IPS-18a (cell line): ENCODE results near the gene RERG.
"Not testable (repeated sequence)": the region's sequence is repeated elsewhere in the genome, so short reads cannot be mapped to it uniquely, and the experiment has no call there.

Source experiments
- H3K27ac ChIP-seq: one replicate; pipeline ENCODE4 v1.5.1; 2013; ENCODE audit warnings: low read length
- H3K27me3 ChIP-seq: one replicate; pipeline ENCODE4 v1.6.1; 2013; ENCODE audit warnings: mild to moderate bottlenecking, low read length; ENCODE audit not compliant: control insufficient read depth, insufficient read depth
- H3K36me3 ChIP-seq: one replicate; pipeline ENCODE4 v1.6.1; 2013; ENCODE audit warnings: low read depth, low read length; ENCODE audit not compliant: control insufficient read depth
- H3K4me1 ChIP-seq: one replicate; pipeline ENCODE4 v1.6.1; 2013; ENCODE audit warnings: low read depth, low read length; ENCODE audit not compliant: control insufficient read depth
- H3K4me3 ChIP-seq: one replicate; pipeline ENCODE4 v1.5.1; 2013; ENCODE audit warnings: low read length
- H3K9ac ChIP-seq: one replicate; pipeline ENCODE4 v1.6.1; 2013; ENCODE audit warnings: mild to moderate bottlenecking, low read length, moderate library complexity
- H3K9me3 ChIP-seq: one replicate; pipeline ENCODE4 v1.6.1; 2013; ENCODE audit warnings: low read depth, low read length; ENCODE audit not compliant: control insufficient read depth

The RERG gene

GRCh38 chr12:15234508-15234907 lies 13.3 kb upstream of the RERG start:
- no peak overlapping the region for H3K4me3 ChIP-seq
- H3K27ac ChIP-seq = no peak overlapping the region
- no peaks in the 10 kb centered on the region for H3K27me3 ChIP-seq
- no peaks in the 10 kb centered on the region for H3K4me1 ChIP-seq
- H3K36me3 ChIP-seq = no peaks in the 10 kb centered on the region
- no peak overlapping the region for H3K9ac ChIP-seq
- no peaks in the 10 kb centered on the region for H3K9me3 ChIP-seq

GRCh38 chr12:15234011-15234410 lies 12.8 kb upstream of the RERG start:
- Histone ChIP-seq H3K9ac (no peak overlapping the region), H3K9me3 (no peaks in the 10 kb centered on the region), H3K27me3 (no peaks in the 10 kb centered on the region), H3K4me1 (no peaks in the 10 kb centered on the region), H3K36me3 (no peaks in the 10 kb centered on the region), H3K4me3 (no peak overlapping the region), H3K27ac (no peak overlapping the region)

- Histone ChIP-seq H3K9ac (no peak overlapping the region), H3K4me1 (no peaks in the 10 kb centered on the region), H3K27me3 (no peaks in the 10 kb centered on the region), H3K27ac (no peak overlapping the region), H3K36me3 (no peaks in the 10 kb centered on the region), H3K9me3 (no peaks in the 10 kb centered on the region), H3K4me3 (no peak overlapping the region)
Measured at GRCh38 chr12:15232959-15233358, 11.7 kb upstream of the RERG start.

- H3K4me1 ChIP-seq = no peaks in the 10 kb centered on the region
- H3K9ac ChIP-seq = no peak overlapping the region
- no peaks in the 10 kb centered on the region for H3K27me3 ChIP-seq
- no peaks in the 10 kb centered on the region for H3K9me3 ChIP-seq
- no peaks in the 10 kb centered on the region for H3K36me3 ChIP-seq
- no peak overlapping the region for H3K27ac ChIP-seq
- no peak overlapping the region for H3K4me3 ChIP-seq
Measured at GRCh38 chr12:15231493-15231892, 10.3 kb upstream of the RERG start.

- Histone ChIP-seq H3K9ac (no peak overlapping the region), H3K36me3 (no peaks in the 10 kb centered on the region), H3K9me3 (no peaks in the 10 kb centered on the region), H3K27ac (no peak overlapping the region), H3K4me1 (no peaks in the 10 kb centered on the region), H3K4me3 (no peak overlapping the region), H3K27me3 (no peaks in the 10 kb centered on the region)
Measured at GRCh38 chr12:15230751-15231150, 9.5 kb upstream of the RERG start.

GRCh38 chr12:15230137-15230536 lies 8.9 kb upstream of the RERG start:
- no peak overlapping the region for H3K9ac ChIP-seq
- H3K4me3 ChIP-seq = no peak overlapping the region
- no peaks in the 10 kb centered on the region for H3K9me3 ChIP-seq
- no peak overlapping the region for H3K27ac ChIP-seq
- H3K36me3 ChIP-seq = no peaks in the 10 kb centered on the region
- no peaks in the 10 kb centered on the region for H3K27me3 ChIP-seq
- H3K4me1 ChIP-seq = no peaks in the 10 kb centered on the region

- H3K36me3 ChIP-seq = no peaks in the 10 kb centered on the region
- peaks cover 7% of the 10 kb centered on the region for H3K27me3 ChIP-seq
- H3K9ac ChIP-seq = no peak overlapping the region
- no peak overlapping the region for H3K27ac ChIP-seq
- H3K9me3 ChIP-seq = no peaks in the 10 kb centered on the region
- H3K4me1 ChIP-seq = no peaks in the 10 kb centered on the region
- H3K4me3 ChIP-seq = no peak overlapping the region
Measured at GRCh38 chr12:15227004-15227679, 5.9 kb upstream of the RERG start.

- H3K9me3 ChIP-seq, H3K4me1 ChIP-seq, H3K36me3 ChIP-seq, H3K9ac ChIP-seq, H3K27ac ChIP-seq, H3K4me3 ChIP-seq: not testable (repeated sequence)
- peaks cover 17% of the 10 kb centered on the region for H3K27me3 ChIP-seq
Measured at GRCh38 chr12:15225863-15226218, 4.6 kb upstream of the RERG start.

GRCh38 chr12:15225136-15225862 lies 4.1 kb upstream of the RERG start:
- Histone ChIP-seq H3K9ac (no peak overlapping the region), H3K27me3 (peaks cover 23% of the 10 kb centered on the region), H3K9me3 (no peaks in the 10 kb centered on the region), H3K36me3 (no peaks in the 10 kb centered on the region), H3K4me1 (peaks cover 4% of the 10 kb centered on the region), H3K4me3 (no peak overlapping the region), H3K27ac (no peak overlapping the region)

GRCh38 chr12:15222219-15222618 lies 1.0 kb upstream of the RERG start:
- Histone ChIP-seq H3K9ac (no peak overlapping the region), H3K27me3 (peaks cover 29% of the 10 kb centered on the region), H3K9me3 (no peaks in the 10 kb centered on the region), H3K27ac (no peak overlapping the region), H3K4me3 (no peak overlapping the region), H3K4me1 (peaks cover 4% of the 10 kb centered on the region), H3K36me3 (no peaks in the 10 kb centered on the region)

GRCh38 chr12:15220451-15220850 lies 766 bp downstream of the RERG start:
- Histone ChIP-seq H3K27me3 (peaks cover 29% of the 10 kb centered on the region), H3K4me1 (peaks cover 4% of the 10 kb centered on the region), H3K9ac (peak overlapping the region; percentile 13), H3K9me3 (no peaks in the 10 kb centered on the region), H3K36me3 (no peaks in the 10 kb centered on the region), H3K27ac (no peak overlapping the region), H3K4me3 (peak overlapping the region; percentile 65)

GRCh38 chr12:15218794-15219193 lies 2.4 kb downstream of the RERG start:
- H3K4me3 ChIP-seq = no peak overlapping the region
- no peak overlapping the region for H3K9ac ChIP-seq
- peaks cover 4% of the 10 kb centered on the region for H3K4me1 ChIP-seq
- H3K36me3 ChIP-seq = no peaks in the 10 kb centered on the region
- no peak overlapping the region for H3K27ac ChIP-seq
- H3K27me3 ChIP-seq = peaks cover 29% of the 10 kb centered on the region
- no peaks in the 10 kb centered on the region for H3K9me3 ChIP-seq
